Body of pancreas (tissue), 4 donors: ENCODE results near the gene HOXC6.

ENCODE experiments used
- CTCF ChIP-seq, 7 experiments: fragments of 450-650 bp in 4 of 7; fragments of 200-600 bp in 3 of 7; sonication (generic) in 3 of 7; IDR thresholded peaks; one replicate each; pipeline ENCODE4 v1.5.1; 2016 to 2019; ENCODE audit warnings: antibody characterized with exemption in 7 of 7
- POLR2A ChIP-seq, 3 donors: fragments of 450-650 bp; IDR thresholded peaks; one replicate each; pipeline ENCODE4 v1.6.1; 2016; ENCODE audit warnings: antibody characterized with exemption in 3 of 3, mild to moderate bottlenecking in 2 of 3

DNA sequence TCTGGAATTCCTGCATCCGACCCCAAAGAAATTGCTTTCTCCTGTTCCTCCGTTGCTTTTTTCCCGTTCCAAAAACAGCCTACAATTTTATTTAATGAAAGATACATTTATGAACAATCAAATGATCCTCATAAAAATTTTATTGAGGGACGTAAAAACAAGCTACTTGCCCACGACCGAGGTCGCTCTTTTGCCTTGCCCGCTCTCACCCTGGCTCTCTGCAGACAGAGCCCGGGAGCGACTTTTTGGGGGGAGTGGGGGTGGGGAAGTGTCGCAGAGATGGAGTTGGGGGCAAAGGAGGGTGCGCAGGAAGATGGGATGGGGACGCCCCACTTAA is 29.4 kb upstream of the HOXC6 start:
- no peak for TF ChIP-seq CTCF (IDR thresholded peaks at IDR 0.05)
- no peak for TF ChIP-seq POLR2A (IDR thresholded peaks at IDR 0.05)
